Right atrium auricular region (tissue), 2 donors: Measurements from ENCODE around the gene LYPD5. TPM values are rescaled to one million over a fixed set of nuclear protein-coding genes. Genes with fewer than 3 reads are reported as not detected.

Experiments used
- DNase-seq: peaks from one replicate; pipeline ENCODE4 v3.0.0-alpha.2; 2019; ENCODE audit warnings: low spot score
- H3K27ac ChIP-seq, 2 donors: fragments of 200-600 bp; sonication (generic); 1 replicate in 1 of 2; 2 replicates in 1 of 2; pipeline ENCODE4 v1.5.1; 2016 to 2019
- H3K27me3 ChIP-seq, 2 donors: fragments of 200-600 bp; sonication (generic); one replicate each; pipeline versions ENCODE4 v1.5.1 to v1.6.0; 2017 to 2019
- H3K36me3 ChIP-seq: fragments of 200-600 bp; sonication (generic); one replicate; pipeline ENCODE4 v1.5.1; 2016
- H3K4me1 ChIP-seq, 2 donors: fragments of 200-600 bp; sonication (generic); one replicate each; pipeline versions ENCODE4 v1.5.1 to v1.6.0; 2017 to 2019
- H3K4me3 ChIP-seq, 2 donors: fragments of 200-600 bp; sonication (generic); 1 replicate in 1 of 2; 2 replicates in 1 of 2; pipeline ENCODE4 v1.5.1; 2017 to 2019; ENCODE audit warnings: mild to moderate bottlenecking in 1 of 2, moderate library complexity in 1 of 2
- H3K9me3 ChIP-seq, 2 donors: fragments of 200-600 bp; sonication (generic); one replicate each; pipeline ENCODE4 v1.5.1; 2019
- CTCF ChIP-seq, 2 donors: fragments of 200-600 bp; sonication (generic); IDR thresholded peaks; one replicate each; pipeline ENCODE4 v1.5.1; 2019; ENCODE audit warnings: antibody characterized with exemption in 2 of 2
- total RNA-seq, 2 donors: library from RNA; depleted of rRNA; stranded (reverse); fragments of >200 nt; gene quantifications; one replicate each; pipeline ENCODE4 v1.1.0, GENCODE V29; 2016

The LYPD5 gene
- total RNA-seq, 2 donors from 2014 or later: 0.63 to 3.9 TPM

GRCh38 chr19:43774103-43774939, 27.9 kb downstream of the LYPD5 start:
- peak overlapping the region in 1 of 2 donors; percentile 36 for H3K27ac ChIP-seq
- no peaks in the 10 kb centered on the region for H3K27me3 ChIP-seq
- peak; percentile 63 to 68 for TF ChIP-seq CTCF (IDR thresholded peaks at IDR 0.05)
- peak overlapping the region in 1 of 2 donors; percentile 39 for H3K4me3 ChIP-seq
- H3K4me1 ChIP-seq: peaks cover 0 to 17% of the 10 kb centered on the region in 2 donors
- H3K9me3 ChIP-seq: no peaks in the 10 kb centered on the region
- DNase-seq: peak; percentile 69
- no peaks in the 10 kb centered on the region for H3K36me3 ChIP-seq

- H3K4me1 ChIP-seq: peaks cover 0 to 17% of the 10 kb centered on the region in 2 donors
- H3K36me3 ChIP-seq: no peaks in the 10 kb centered on the region
- TF ChIP-seq CTCF (IDR thresholded peaks at IDR 0.05): no peak
- H3K27ac ChIP-seq: no peak overlapping the region
- no peaks in the 10 kb centered on the region for H3K27me3 ChIP-seq
- H3K4me3 ChIP-seq: no peak overlapping the region
- no peak for DNase-seq
- no peaks in the 10 kb centered on the region for H3K9me3 ChIP-seq
These were observed 28.5 kb downstream of the LYPD5 start for GRCh38 chr19:43773725-43774102.

- no peaks in the 10 kb centered on the region for H3K36me3 ChIP-seq
- H3K4me1 ChIP-seq: peaks cover 0 to 16% of the 10 kb centered on the region in 2 donors
- H3K9me3 ChIP-seq: no peaks in the 10 kb centered on the region
- DNase-seq: no peak
- H3K4me3 ChIP-seq: no peak overlapping the region
- no peak overlapping the region for H3K27ac ChIP-seq
- no peaks in the 10 kb centered on the region for H3K27me3 ChIP-seq
- TF ChIP-seq CTCF (IDR thresholded peaks at IDR 0.05): no peak
These were observed 33.0 kb downstream of the LYPD5 start for GRCh38 chr19:43769256-43769655.

- TF ChIP-seq CTCF (IDR thresholded peaks at IDR 0.05): no peak
- Histone ChIP-seq H3K36me3 (no peaks in the 10 kb centered on the region), H3K4me3 (no peak overlapping the region), H3K9me3 (no peaks in the 10 kb centered on the region), H3K27me3 (no peaks in the 10 kb centered on the region), H3K27ac (peak overlapping the region in 1 of 2 donors; percentile 21), H3K4me1 (peaks cover 0 to 11% of the 10 kb centered on the region in 2 donors)
- peak; percentile 92 for DNase-seq
These were observed 33.8 kb downstream of the LYPD5 start for GRCh38 chr19:43768273-43769050.

GRCh38 chr19:43767818-43768217, 34.4 kb downstream of the LYPD5 start:
- Histone ChIP-seq H3K4me1 (peaks cover 0 to 11% of the 10 kb centered on the region in 2 donors), H3K27ac (no peak overlapping the region), H3K27me3 (no peaks in the 10 kb centered on the region)

More at GRCh38 chr19:43767818-43768217, 34.4 kb downstream of the LYPD5 start:
- no peak for DNase-seq
- Histone ChIP-seq H3K4me3 (no peak overlapping the region), H3K9me3 (no peaks in the 10 kb centered on the region), H3K36me3 (no peaks in the 10 kb centered on the region)
- TF ChIP-seq CTCF (IDR thresholded peaks at IDR 0.05): no peak
